A549 (cell line): Measurements from ENCODE around the gene ST8SIA1. TPM values are rescaled to one million over a fixed set of nuclear protein-coding genes. Genes with fewer than 3 reads are reported as not detected.

Experiments
- ATAC-seq, 2 experiments: fragments of 200-7000 bp in 1 of 2; fragments of >200 bp in 1 of 2; cut with Nextera tagmentation in 1 of 2; cut with Tn5 transposase in 1 of 2; 3 replicates each; pipeline versions ENCODE4 v1.8.0 to v1.9.1; 2018 to 2020; ENCODE audit warnings: mild to moderate bottlenecking in 1 of 2, moderate library complexity in 1 of 2
- CTCF ChIA-PET: fragments of 300-600 bp; sonication (Branson Sonifier 250); formaldehyde crosslinking; extraction: SDS; loops from one replicate; lab custom pipeline; 2021; ENCODE audit warnings: antibody characterized with exemption, inconsistent platforms; lab: Yijun Ruan, JAX
- POLR2A ChIA-PET: fragments of 350-600 bp; formaldehyde crosslinking; extraction: SDS; loops from one replicate; lab custom pipeline; 2021; ENCODE audit warnings: antibody characterized with exemption, inconsistent platforms; lab: Yijun Ruan, JAX
- DNase-seq, 2 experiments: peaks; one replicate each; pipeline versions ENCODE4 v3.0.0 to v3.0.0-alpha.2; 2011 to 2016; ENCODE audit warnings: low read depth in 1 of 2, low spot score in 1 of 2
- FAIRE-seq: peaks from 2 replicates; lab custom pipeline; 2011; peaks lifted over from hg19 to GRCh38; lab: Jason Lieb, UNC
- H3K27ac ChIP-seq, 2 experiments: fragments of >200 bp; sonication (Bioruptor Twin); formaldehyde crosslinking; 3 replicates each; pipeline ENCODE4 v1.5.1; 2016 to 2017
- H3K4me1 ChIP-seq: fragments of >200 bp; sonication (Bioruptor Twin); formaldehyde crosslinking; 3 replicates; pipeline ENCODE4 v1.6.1; 2016
- H3K4me2 ChIP-seq: fragments of >200 bp; sonication (Bioruptor Twin); formaldehyde crosslinking; 3 replicates; pipeline ENCODE4 v1.6.1; 2016
- H3K4me3 ChIP-seq: fragments of >200 bp; sonication (Bioruptor Twin); formaldehyde crosslinking; 3 replicates; pipeline ENCODE4 v1.5.1; 2016
- H3K9me3 ChIP-seq: fragments of >200 bp; sonication (Bioruptor Twin); formaldehyde crosslinking; 3 replicates; pipeline ENCODE4 v1.6.1; 2016
- BHLHE40 ChIP-seq: IDR thresholded peaks from 2 replicates; pipeline ENCODE4 v1.6.1; 2012; ENCODE audit warnings: low read depth, low read length, inconsistent platforms
- CBX8 ChIP-seq: fragments of 200-600 bp; sonication (generic); IDR thresholded peaks from 2 replicates; pipeline ENCODE4 v1.6.1; 2016
- CEBPB ChIP-seq, 2 experiments: fragments of >200 bp in 1 of 2; sonication (Bioruptor Twin) in 1 of 2; formaldehyde crosslinking in 1 of 2; IDR thresholded peaks; 2 replicates each; pipeline ENCODE4 v1.6.1; 2012 to 2016
- CHD2 ChIP-seq: fragments of 150-350 bp; IDR thresholded peaks from 2 replicates; pipeline ENCODE4 v1.6.1; 2014; ENCODE audit warnings: low read length; ENCODE audit not compliant: partially characterized antibody
- EHF ChIP-seq: fragments of 250-450 bp; sonication (Bioruptor Pico); IDR thresholded peaks from 2 replicates; pipeline ENCODE4 v1.5.0; 2020; ENCODE audit warnings: mild to moderate bottlenecking
- EP300 ChIP-seq, 2 experiments: fragments of >200 bp; sonication (Bioruptor Twin); formaldehyde crosslinking; IDR thresholded peaks; 2 replicates in 1 of 2; 3 replicates in 1 of 2; pipeline ENCODE4 v1.6.1; 2016 to 2017
- ESRRA ChIP-seq: fragments of 150-350 bp; IDR thresholded peaks from 2 replicates; pipeline ENCODE4 v1.6.1; 2014; ENCODE audit warnings: mild to moderate bottlenecking, low read length, borderline replicate concordance
- FOSB ChIP-seq: fragments of 250-450 bp; sonication (Bioruptor Pico); IDR thresholded peaks from 2 replicates; pipeline ENCODE4 v1.5.0; 2020; ENCODE audit warnings: mild to moderate bottlenecking, moderate library complexity
- FOXS1 ChIP-seq: fragments of 250-450 bp; sonication (Bioruptor Pico); IDR thresholded peaks from 2 replicates; pipeline ENCODE4 v1.5.0; 2020; ENCODE audit warnings: mild to moderate bottlenecking, moderate library complexity
- HES2 ChIP-seq: fragments of >200 bp; sonication (Bioruptor Twin); formaldehyde crosslinking; IDR thresholded peaks from 2 replicates; pipeline ENCODE4 v1.6.1; 2016
- HEYL ChIP-seq: fragments of 250-450 bp; sonication (Bioruptor Pico); IDR thresholded peaks from 2 replicates; pipeline ENCODE4 v1.8.0; 2021; ENCODE audit warnings: mild to moderate bottlenecking, moderate library complexity
- HOXA7 ChIP-seq: fragments of 250-450 bp; sonication (Bioruptor Pico); IDR thresholded peaks from 2 replicates; pipeline ENCODE4 v1.5.0; 2020; ENCODE audit warnings: mild to moderate bottlenecking, moderate library complexity
- HOXB5 ChIP-seq: fragments of 250-450 bp; sonication (Bioruptor Pico); IDR thresholded peaks from 2 replicates; pipeline ENCODE4 v1.5.0; 2020; ENCODE audit warnings: mild to moderate bottlenecking, moderate library complexity
- JUN ChIP-seq, 2 experiments: fragments of >200 bp; sonication (Bioruptor Twin); formaldehyde crosslinking; IDR thresholded peaks; 2 replicates in 1 of 2; 3 replicates in 1 of 2; pipeline ENCODE4 v1.6.1; 2016 to 2017
- JUNB ChIP-seq: fragments of >200 bp; sonication (Bioruptor Twin); formaldehyde crosslinking; IDR thresholded peaks from 2 replicates; pipeline ENCODE4 v1.6.1; 2016
- MAFK ChIP-seq: fragments of 450-650 bp; IDR thresholded peaks from 2 replicates; pipeline ENCODE4 v1.6.1; 2014; ENCODE audit not compliant: partially characterized antibody
- MAZ ChIP-seq: fragments of 150-350 bp; IDR thresholded peaks from 2 replicates; pipeline ENCODE4 v1.6.1; 2014; ENCODE audit warnings: antibody characterized with exemption, low read depth, low read length, borderline replicate concordance
- MYC ChIP-seq: IDR thresholded peaks from 2 replicates; pipeline ENCODE4 v1.6.1; 2012; ENCODE audit warnings: mild to moderate bottlenecking, inconsistent platforms, low read length, improper control_type of control experiment, borderline replicate concordance
- NFE2L2 ChIP-seq: fragments of 150-350 bp; conservative IDR thresholded peaks from 2 replicates; pipeline ENCODE4 v1.6.1; 2014; ENCODE audit warnings: low read length
- NPAS2 ChIP-seq: fragments of 250-450 bp; sonication (Bioruptor Pico); IDR thresholded peaks from 2 replicates; pipeline ENCODE4 v1.8.0; 2022; ENCODE audit warnings: mild to moderate bottlenecking, moderate library complexity, borderline replicate concordance
- NR3C1 ChIP-seq: fragments of >200 bp; sonication (Bioruptor Twin); formaldehyde crosslinking; IDR thresholded peaks from 3 replicates; pipeline ENCODE4 v1.6.1; 2017
- RFX5 ChIP-seq: fragments of 450-650 bp; IDR thresholded peaks from 2 replicates; pipeline ENCODE4 v1.7.1; 2014; ENCODE audit warnings: antibody characterized with exemption, mild to moderate bottlenecking, moderate library complexity
- TP53 ChIP-seq: fragments of 250-450 bp; sonication (Bioruptor Pico); IDR thresholded peaks from 2 replicates; pipeline ENCODE4 v1.5.0; 2021; ENCODE audit warnings: mild to moderate bottlenecking, moderate library complexity
- ZC3H11A ChIP-seq: fragments of 450-650 bp; IDR thresholded peaks from 2 replicates; pipeline ENCODE4 v1.6.1; 2014; ENCODE audit warnings: antibody characterized with exemption, mild to moderate bottlenecking
- ZFP36 ChIP-seq: fragments of 450-650 bp; IDR thresholded peaks from 2 replicates; pipeline ENCODE4 v1.6.1; 2014; ENCODE audit warnings: borderline replicate concordance; ENCODE audit not compliant: partially characterized antibody
- ZSCAN20 ChIP-seq: fragments of 250-450 bp; sonication (Bioruptor Pico); IDR thresholded peaks from 2 replicates; pipeline ENCODE4 v1.8.0; 2022; ENCODE audit warnings: mild to moderate bottlenecking, moderate library complexity
- WGBS: methylation state at CpG from one replicate; pipeline ENCODE4 v1.1.6; 2017; ENCODE audit errors: missing lambda C conversion rate; 5-methylcytosine and 5-hydroxymethylcytosine counted together
- polyA plus RNA-seq, 4 experiments: library from polyadenylated mRNA; depleted of rRNA in 3 of 4; stranded (reverse); fragments of >200 nt; fragmentation: RNase III in 1 of 4; extraction: RNeasy Plus Mini Kit Qiagen cat#74134 plus additional on column Dnase treatment in 1 of 4; gene quantifications; 2 replicates in 3 of 4; 3 replicates in 1 of 4; pipeline ENCODE4 v1.2.3, GENCODE V29; 2011 to 2017
- TF ChIP-seq, protein P1 (sequence below): fragments of >200 bp; sonication (Bioruptor Twin); formaldehyde crosslinking; IDR thresholded peaks from 3 replicates; pipeline ENCODE4 v1.6.1; 2016
- TF ChIP-seq, protein P2 (sequence below): IDR thresholded peaks from 2 replicates; pipeline ENCODE4 v1.6.1; 2012

ST8SIA1 gene
- polyA plus RNA-seq, 2 of the 4 experiments (the other 2 are of a cell fraction) = 0.41 to 1.1 TPM

DNA sequence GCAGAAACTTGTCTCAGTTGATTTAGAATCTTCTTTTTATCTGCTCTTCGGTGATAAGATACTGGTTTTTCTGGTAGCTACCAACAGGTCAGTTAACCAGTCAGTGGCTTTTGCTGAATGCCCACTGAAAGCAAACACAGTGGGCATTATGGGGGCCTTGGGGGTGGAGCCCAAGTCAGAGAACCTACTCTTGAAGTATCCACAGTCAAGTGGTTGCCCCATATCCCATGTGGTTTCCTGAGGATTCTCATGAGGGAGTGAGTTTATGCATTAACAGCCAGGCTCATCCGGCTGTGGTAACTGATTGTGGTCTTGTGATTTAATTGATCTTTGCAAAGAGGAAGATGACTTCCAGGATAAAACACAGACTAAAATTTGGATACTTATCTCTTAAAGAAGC is 83.7 kb downstream of the ST8SIA1 start (continued):
- TF ChIP-seq, protein P1, sequence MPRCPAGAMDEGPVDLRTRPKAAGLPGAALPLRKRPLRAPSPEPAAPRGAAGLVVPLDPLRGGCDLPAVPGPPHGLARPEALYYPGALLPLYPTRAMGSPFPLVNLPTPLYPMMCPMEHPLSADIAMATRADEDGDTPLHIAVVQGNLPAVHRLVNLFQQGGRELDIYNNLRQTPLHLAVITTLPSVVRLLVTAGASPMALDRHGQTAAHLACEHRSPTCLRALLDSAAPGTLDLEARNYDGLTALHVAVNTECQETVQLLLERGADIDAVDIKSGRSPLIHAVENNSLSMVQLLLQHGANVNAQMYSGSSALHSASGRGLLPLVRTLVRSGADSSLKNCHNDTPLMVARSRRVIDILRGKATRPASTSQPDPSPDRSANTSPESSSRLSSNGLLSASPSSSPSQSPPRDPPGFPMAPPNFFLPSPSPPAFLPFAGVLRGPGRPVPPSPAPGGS = no peak
- TF ChIP-seq RFX5 = no peak

DNA sequence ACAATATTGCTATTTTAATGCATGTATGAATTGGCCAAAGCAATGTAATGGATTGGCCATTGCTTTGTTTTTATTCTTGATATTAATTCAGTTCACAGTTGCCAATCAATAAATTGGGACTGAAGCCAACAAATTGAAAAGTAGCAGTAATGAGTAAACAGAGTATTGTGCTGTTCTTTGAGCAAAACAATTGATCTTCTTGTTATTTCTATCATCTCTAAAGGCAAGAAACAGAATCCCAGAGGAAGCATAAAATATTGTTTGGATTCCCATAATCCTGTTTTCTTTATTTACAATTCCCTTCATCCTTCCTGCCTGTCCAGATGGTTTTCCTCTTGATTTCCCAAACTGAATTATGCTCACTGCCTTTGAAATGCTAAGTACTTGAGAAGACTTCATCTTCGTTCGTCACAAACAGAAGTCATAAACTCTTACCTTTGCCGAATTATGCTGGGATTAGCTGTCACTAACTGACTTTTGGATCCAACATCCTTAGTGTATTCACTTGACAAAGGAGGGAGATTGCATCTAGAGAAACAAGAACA is 85.9 kb downstream of the ST8SIA1 start:
- ATAC-seq = no peak
- H3K27ac ChIP-seq = no peak overlapping the region
- ChIA-PET POLR2A (no interaction called here), CTCF (no interaction called here)
- no peak overlapping the region for H3K4me2 ChIP-seq
- DNase-seq = no peak
- WGBS = 59% methylated on average over 3 of the region's 3 CpGs
- H3K4me1 ChIP-seq = no peaks in the 10 kb centered on the region
- no peak for TF ChIP-seq TP53 (CRISPR knock-in tag)
- TF ChIP-seq FOSB (CRISPR knock-in tag) = no peak
- no peak for TF ChIP-seq MAFK
- TF ChIP-seq, protein P1 = no peak
- TF ChIP-seq MYC = no peak
- no peak for TF ChIP-seq ZSCAN20 (CRISPR knock-in tag)
- TF ChIP-seq JUN (IDR thresholded peaks at IDR 0.05) = no peak
- TF ChIP-seq EHF = no peak
- no peak for TF ChIP-seq JUNB
- TF ChIP-seq, protein P2, sequence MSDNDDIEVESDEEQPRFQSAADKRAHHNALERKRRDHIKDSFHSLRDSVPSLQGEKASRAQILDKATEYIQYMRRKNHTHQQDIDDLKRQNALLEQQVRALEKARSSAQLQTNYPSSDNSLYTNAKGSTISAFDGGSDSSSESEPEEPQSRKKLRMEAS = no peak
- no peak for TF ChIP-seq ESRRA
- no peak for TF ChIP-seq MAZ
- no peak for TF ChIP-seq HOXA7 (CRISPR knock-in tag)
- TF ChIP-seq NR3C1 = no peak
- TF ChIP-seq HOXB5 (CRISPR knock-in tag) = no peak
- no peak for TF ChIP-seq NFE2L2
- TF ChIP-seq EP300 (IDR thresholded peaks at IDR 0.05) = no peak
- TF ChIP-seq NPAS2 (CRISPR knock-in tag) = no peak
- no peak for TF ChIP-seq CHD2
- no peaks in the 10 kb centered on the region for H3K9me3 ChIP-seq
- H3K4me3 ChIP-seq = no peak overlapping the region
- FAIRE-seq = no peak

DNA sequence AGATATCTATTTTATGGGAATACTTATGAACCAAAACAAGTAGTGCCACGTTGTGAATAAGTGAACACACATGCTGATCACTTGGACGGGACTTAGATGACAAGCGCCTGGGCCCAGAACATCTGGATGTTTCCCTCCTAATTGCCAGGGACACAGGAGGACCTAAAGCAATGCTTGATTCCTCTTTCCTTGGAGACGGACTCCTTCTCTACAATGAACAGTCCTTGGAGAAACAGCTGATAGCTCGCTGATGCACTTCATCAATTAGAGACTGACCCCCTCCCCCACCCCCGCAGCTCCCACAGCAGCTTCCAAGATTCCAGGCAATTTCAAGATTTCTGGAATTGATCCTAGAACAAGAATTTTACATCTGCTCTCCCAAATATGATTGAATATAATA is 86.4 kb downstream of the ST8SIA1 start:
- no peak for DNase-seq
- WGBS = 43% methylated on average over 6 of the region's 6 CpGs
- no peak for ATAC-seq
- CTCF ChIA-PET = no interaction called here
- Histone ChIP-seq H3K4me3 (no peak overlapping the region), H3K27ac (no peak overlapping the region), H3K4me1 (no peaks in the 10 kb centered on the region), H3K9me3 (no peaks in the 10 kb centered on the region)
- no peak for FAIRE-seq
- no peak for TF ChIP-seq HES2
- no peak for TF ChIP-seq CBX8
- TF ChIP-seq FOXS1 (CRISPR knock-in tag) = no peak
- TF ChIP-seq HEYL (CRISPR knock-in tag) = no peak
- no peak for TF ChIP-seq MAZ
- TF ChIP-seq EHF = no peak
- no peak for TF ChIP-seq ZC3H11A
- TF ChIP-seq ZFP36 = no peak
- TF ChIP-seq NFE2L2 = no peak
- no peak for TF ChIP-seq NR3C1
- no peak for TF ChIP-seq JUN (IDR thresholded peaks at IDR 0.05)
- TF ChIP-seq BHLHE40 = no peak
- TF ChIP-seq CEBPB (IDR thresholded peaks at IDR 0.05) = no peak
- TF ChIP-seq, all 56 proteins: peak for 0
- POLR2A ChIA-PET = no interaction called here
- no peak overlapping the region for H3K4me2 ChIP-seq
